GM21390 (cell line): ENCODE data around the gene LARGE1.

Experiments
- ATAC-seq: cut with Tn5 transposase; IDR thresholded peaks from one replicate; pipeline ENCODE4 v1.9.1; 2021; ENCODE audit not compliant: unreplicated experiment

The LARGE1 gene

GRCh38 chr22:33451866-33452469 is 468.3 kb downstream of the LARGE1 start:
- no peak for ATAC-seq

- ATAC-seq = no peak
Measured at GRCh38 chr22:33450756-33451155, 469.5 kb downstream of the LARGE1 start.

- ATAC-seq = no peak
Measured at GRCh38 chr22:33447733-33448132, 472.5 kb downstream of the LARGE1 start.

GRCh38 chr22:33443683-33444082 is 476.6 kb downstream of the LARGE1 start:
- no peak for ATAC-seq

- no peak for ATAC-seq
Measured at GRCh38 chr22:33440756-33441155, 479.5 kb downstream of the LARGE1 start.

- no peak for ATAC-seq
Measured at GRCh38 chr22:33438273-33438672, 482.0 kb downstream of the LARGE1 start.

GRCh38 chr22:33431300-33431699 is 489.0 kb downstream of the LARGE1 start:
- no peak for ATAC-seq

- ATAC-seq = no peak
Measured at GRCh38 chr22:33429281-33429680, 491.0 kb downstream of the LARGE1 start.

GRCh38 chr22:33427461-33427860 is 492.8 kb downstream of the LARGE1 start:
- no peak for ATAC-seq

- no peak for ATAC-seq
Measured at GRCh38 chr22:33426451-33426850, 493.8 kb downstream of the LARGE1 start.

- ATAC-seq = no peak
Measured at GRCh38 chr22:33421859-33422258, 498.4 kb downstream of the LARGE1 start.

- ATAC-seq = no peak
Measured at GRCh38 chr22:33418484-33418883, 501.8 kb downstream of the LARGE1 start.

- ATAC-seq = no peak
Measured at GRCh38 chr22:33415401-33415800, 504.9 kb downstream of the LARGE1 start.

GRCh38 chr22:33409079-33409478 is 511.2 kb downstream of the LARGE1 start:
- ATAC-seq = no peak

GRCh38 chr22:33405194-33405593 is 515.1 kb downstream of the LARGE1 start:
- no peak for ATAC-seq

GRCh38 chr22:33404723-33405122 is 515.6 kb downstream of the LARGE1 start:
- no peak for ATAC-seq

GRCh38 chr22:33402325-33402724 is 518.0 kb downstream of the LARGE1 start:
- no peak for ATAC-seq

GRCh38 chr22:33401291-33401690 is 519.0 kb downstream of the LARGE1 start:
- ATAC-seq = no peak

- no peak for ATAC-seq
Measured at GRCh38 chr22:33400891-33401290, 519.4 kb downstream of the LARGE1 start.

- ATAC-seq = no peak
Measured at GRCh38 chr22:33400061-33400840, 520.0 kb downstream of the LARGE1 start.

GRCh38 chr22:33397381-33397907 is 522.8 kb downstream of the LARGE1 start:
- ATAC-seq = no peak

GRCh38 chr22:33393432-33393831 is 526.8 kb downstream of the LARGE1 start:
- no peak for ATAC-seq
